Psoas muscle (tissue), 8 donors: ENCODE data around the gene SLC47A2. TPM values are rescaled to one million over a fixed set of nuclear protein-coding genes. Genes with fewer than 3 reads are reported as not detected.
"Not testable (repeated sequence)": the region's sequence is repeated elsewhere in the genome, so short reads cannot be mapped to it uniquely, and the experiment has no call there.

Source experiments
- ATAC-seq, 4 donors: fragments of 200-7000 bp; cut with Tn5 transposase; one replicate each; pipeline ENCODE4 v1.9.1; 2020; ENCODE audit warnings: moderate library complexity in 3 of 4, mild to moderate bottlenecking in 2 of 4
- DNase-seq, 2 donors: peaks; one replicate each; pipeline ENCODE4 v3.0.0-alpha.2; 2020
- H3K27ac ChIP-seq: fragments of 200-600 bp; one replicate; pipeline ENCODE4 v1.8.0; 2022
- H3K27me3 ChIP-seq, 3 donors: fragments of 200-600 bp in 1 of 3; one replicate each; pipeline versions ENCODE4 v1.6.1 to v1.8.0; 2013 to 2022; ENCODE audit warnings: low read length in 2 of 3, mild to moderate bottlenecking in 2 of 3, moderate library complexity in 1 of 3; ENCODE audit not compliant: insufficient read depth in 3 of 3
- H3K36me3 ChIP-seq, 2 donors: fragments of 200-600 bp in 1 of 2; one replicate each; pipeline versions ENCODE4 v1.6.1 to v1.8.0; 2013 to 2022; ENCODE audit warnings: low read depth in 1 of 2, mild to moderate bottlenecking in 1 of 2, moderate library complexity in 1 of 2; ENCODE audit not compliant: insufficient read depth in 1 of 2
- H3K4me1 ChIP-seq: fragments of 200-600 bp; one replicate; pipeline ENCODE4 v1.8.0; 2022
- H3K4me3 ChIP-seq: fragments of 200-600 bp; one replicate; pipeline ENCODE4 v1.8.0; 2022; ENCODE audit warnings: mild to moderate bottlenecking
- H3K9me3 ChIP-seq: fragments of 200-600 bp; one replicate; pipeline ENCODE4 v1.8.0; 2022
- WGBS, 3 donors: extraction: QIAGEN DNeasy Blood & Tissue Kit; methylation state at CpG; one replicate each; pipeline versions ENCODE4 v1.1.6 to v1.1.7; 2013; 5-methylcytosine and 5-hydroxymethylcytosine counted together
- intact Hi-C, 2 donors: fragments of 100-400 bp; cut with DNase I; formaldehyde crosslinking; loops; one replicate each; pipeline versions ENCODE4 v1.11.0 to v1.14.2; 2022
- long read RNA-seq, 2 donors: library from polyadenylated mRNA; unstranded; transcript quantifications; one replicate each; pipeline ENCODE4 v2.0.0, GENCODE V29; 2021
- polyA plus RNA-seq, 3 donors: library from polyadenylated mRNA; stranded (reverse); fragments of 200-250 nt; gene quantifications; one replicate each; pipeline ENCODE4 v1.2.3, GENCODE V29; 2013
- total RNA-seq, 4 donors: library from RNA; stranded (reverse); fragmentation: NEBNext Ultra II Directional in 2 of 4; extraction: Animal tissue kit (Norgen Biotek cat#: 25700) in 2 of 4; gene quantifications; one replicate each; pipeline versions ENCODE4 v1.2.1 to v1.2.4, GENCODE V29; 2021 to 2023
- TF ChIP-seq, protein P1 (sequence below): fragments of 200-600 bp; IDR thresholded peaks from one replicate; pipeline ENCODE4 v1.8.0; 2022; ENCODE audit warnings: antibody characterized with exemption
- donor health status: healthy with polysubstance abuse.
- donor health status: DM: no; HTN: no; CAD: no; lungs with moderate emphysema.
- donor health status: Bipolar disorder and iron deficiency.
- donor health status: healthy.
- donor health status: DM: yes; HTN: yes; CAD: no.
- donor health status: DM: no; HTN: no; CAD: no.
- donor health status: DM: no; HTN: no; CAD: no.
- donor health status: DM: yes; HTN: yes; CAD: no.

SLC47A2 gene, protein sequence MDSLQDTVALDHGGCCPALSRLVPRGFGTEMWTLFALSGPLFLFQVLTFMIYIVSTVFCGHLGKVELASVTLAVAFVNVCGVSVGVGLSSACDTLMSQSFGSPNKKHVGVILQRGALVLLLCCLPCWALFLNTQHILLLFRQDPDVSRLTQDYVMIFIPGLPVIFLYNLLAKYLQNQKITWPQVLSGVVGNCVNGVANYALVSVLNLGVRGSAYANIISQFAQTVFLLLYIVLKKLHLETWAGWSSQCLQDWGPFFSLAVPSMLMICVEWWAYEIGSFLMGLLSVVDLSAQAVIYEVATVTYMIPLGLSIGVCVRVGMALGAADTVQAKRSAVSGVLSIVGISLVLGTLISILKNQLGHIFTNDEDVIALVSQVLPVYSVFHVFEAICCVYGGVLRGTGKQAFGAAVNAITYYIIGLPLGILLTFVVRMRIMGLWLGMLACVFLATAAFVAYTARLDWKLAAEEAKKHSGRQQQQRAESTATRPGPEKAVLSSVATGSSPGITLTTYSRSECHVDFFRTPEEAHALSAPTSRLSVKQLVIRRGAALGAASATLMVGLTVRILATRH
- total RNA-seq, result 1 to 10 TPM in 1 of 4 donors, not detected in 3; 1.1 TPM
- polyA plus RNA-seq, result under 1 TPM; 0.01 to 0.08 (median 0.03) TPM
- long read RNA-seq, donor 1, partial matches to known transcripts, result 0 of 6 reads
- long read RNA-seq, donor 1, other reads (novel, unspliced or antisense), result 5 of 6 reads
- long read RNA-seq, donor 2, result 0 reads

DNA sequence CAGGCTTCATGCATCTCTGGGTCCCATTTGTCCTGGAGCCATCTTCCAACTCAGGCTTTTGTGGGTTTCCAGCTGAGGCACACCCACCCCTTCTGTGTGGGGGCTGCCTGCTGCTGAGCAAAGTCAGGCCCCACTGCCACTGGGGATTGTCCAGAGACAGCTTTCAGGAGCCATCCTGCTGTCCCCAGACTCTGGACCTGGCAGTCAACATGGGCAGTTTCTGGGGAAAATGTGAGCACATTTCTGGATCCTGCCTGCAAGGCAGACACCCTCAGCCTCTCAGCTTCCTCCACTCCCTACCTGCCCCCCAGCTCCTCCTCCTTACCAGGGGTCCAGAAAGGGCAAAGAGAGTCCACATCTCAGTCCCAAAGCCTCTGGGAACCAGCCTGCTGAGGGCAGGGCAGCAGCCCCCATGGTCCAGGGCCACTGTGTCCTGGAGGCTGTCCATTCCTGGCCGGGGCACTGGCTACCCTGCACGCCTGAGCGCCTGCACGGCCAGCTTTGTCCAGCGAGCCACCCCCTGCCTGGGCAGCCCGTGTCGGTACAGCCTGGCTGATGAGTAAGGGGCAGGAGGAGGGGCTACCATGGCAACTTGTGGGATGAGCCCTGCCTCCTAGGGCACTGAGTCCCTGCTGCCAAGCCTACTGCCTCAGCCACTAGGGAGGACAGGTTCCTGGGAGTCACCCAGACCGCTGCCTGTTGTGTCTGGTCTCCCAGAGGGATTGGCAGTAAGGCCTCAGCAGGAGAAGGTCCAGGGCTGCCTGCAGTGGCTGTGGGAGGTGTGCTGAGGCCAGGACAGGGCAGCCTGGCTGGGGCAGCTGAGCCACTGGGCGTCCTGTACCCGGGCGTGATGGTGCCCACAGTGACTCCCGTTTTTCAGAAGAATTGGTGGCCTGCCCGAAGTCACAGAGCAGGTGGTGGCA lies at the start of gene SLC47A2:
TSS of gene SLC47A2 (minus strand) at position 477 of the 923 bp plus-strand sequence. CDS start at position 448, 29 bp downstream.
- Histone ChIP-seq H3K27me3 (no peaks in the 10 kb centered on the region), H3K9me3 (no peaks in the 10 kb centered on the region), H3K4me3 (no peak within 1 kb of the TSS), H3K4me1 (peaks cover 3% of the 10 kb centered on the region), H3K36me3 (no peaks in the 10 kb centered on the region), H3K27ac (no peak within 1 kb of the TSS)
- DNase-seq (no peak), ATAC-seq (peak; percentile 69 to 85 (median 78))
- TF ChIP-seq, protein P1, sequence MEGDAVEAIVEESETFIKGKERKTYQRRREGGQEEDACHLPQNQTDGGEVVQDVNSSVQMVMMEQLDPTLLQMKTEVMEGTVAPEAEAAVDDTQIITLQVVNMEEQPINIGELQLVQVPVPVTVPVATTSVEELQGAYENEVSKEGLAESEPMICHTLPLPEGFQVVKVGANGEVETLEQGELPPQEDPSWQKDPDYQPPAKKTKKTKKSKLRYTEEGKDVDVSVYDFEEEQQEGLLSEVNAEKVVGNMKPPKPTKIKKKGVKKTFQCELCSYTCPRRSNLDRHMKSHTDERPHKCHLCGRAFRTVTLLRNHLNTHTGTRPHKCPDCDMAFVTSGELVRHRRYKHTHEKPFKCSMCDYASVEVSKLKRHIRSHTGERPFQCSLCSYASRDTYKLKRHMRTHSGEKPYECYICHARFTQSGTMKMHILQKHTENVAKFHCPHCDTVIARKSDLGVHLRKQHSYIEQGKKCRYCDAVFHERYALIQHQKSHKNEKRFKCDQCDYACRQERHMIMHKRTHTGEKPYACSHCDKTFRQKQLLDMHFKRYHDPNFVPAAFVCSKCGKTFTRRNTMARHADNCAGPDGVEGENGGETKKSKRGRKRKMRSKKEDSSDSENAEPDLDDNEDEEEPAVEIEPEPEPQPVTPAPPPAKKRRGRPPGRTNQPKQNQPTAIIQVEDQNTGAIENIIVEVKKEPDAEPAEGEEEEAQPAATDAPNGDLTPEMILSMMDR, result no peak
- WGBS, 3 donors, result 30 to 41% (median 30%) methylated on average over 13 of the region's 13 CpGs
- intact Hi-C loops, result no loop called here

DNA sequence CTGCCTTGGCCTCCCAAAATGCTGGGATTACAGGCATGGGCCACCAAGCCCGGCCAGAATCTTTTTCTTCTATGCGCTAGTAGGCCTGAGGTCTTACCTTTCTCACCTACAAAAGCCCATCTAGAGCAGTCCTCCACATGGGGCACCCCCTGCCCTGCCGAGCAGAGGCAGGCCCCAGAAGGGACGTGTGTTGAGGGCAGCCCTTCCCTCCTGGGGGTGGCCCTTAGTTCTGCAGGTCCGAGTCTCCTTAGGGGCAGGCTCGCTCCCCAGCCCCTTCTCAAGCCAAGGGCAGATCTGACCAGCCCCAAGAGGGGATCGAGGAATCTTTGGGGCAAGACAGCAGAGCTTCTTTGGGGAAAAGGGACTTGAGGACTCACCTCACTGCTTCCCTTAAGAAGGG lies 49.6 kb upstream of the SLC47A2 start:
- Histone ChIP-seq H3K36me3 (peaks cover 0 to 6% of the 10 kb centered on the region in 2 donors), H3K4me1 (no peaks in the 10 kb centered on the region), H3K27me3 (no peaks in the 10 kb centered on the region), H3K9me3 (no peaks in the 10 kb centered on the region), H3K27ac (no peak overlapping the region), H3K4me3 (no peak overlapping the region)
- TF ChIP-seq, protein P1, result no peak
- ATAC-seq (peak in 3 of 4 donors; percentile 2 to 19 (median 10)), DNase-seq (no peak)
- intact Hi-C loops, result loop anchor here (2.0 to 10.0 kb wide), 3 partner anchors 119 to 403 kb away; partner anchors contain the start of genes B9D1 (in 2 of the 2) and ALDH3A2 (in 1 of the 2)
- WGBS, 3 donors, result 72 to 77% (median 74%) methylated on average over 7 of the region's 7 CpGs

DNA sequence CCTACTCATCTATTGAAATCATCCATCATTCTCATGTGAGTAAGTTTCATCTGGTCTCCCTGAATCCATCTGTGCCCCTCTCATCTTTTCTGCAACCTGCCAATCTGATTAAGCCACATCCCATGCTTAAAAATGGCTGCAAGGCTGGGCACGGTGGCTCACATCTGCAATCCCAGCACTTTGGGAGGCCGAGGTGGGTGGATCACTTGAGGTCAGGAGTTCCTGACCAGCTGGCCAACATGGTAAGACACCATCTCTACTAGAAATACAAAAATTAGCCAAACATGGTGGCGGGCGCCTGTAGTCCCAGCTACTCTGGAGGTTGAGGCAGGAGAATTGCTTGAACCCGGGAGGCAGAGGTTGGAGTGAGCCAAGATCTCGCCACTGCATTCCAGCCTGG lies 47.6 kb upstream of the SLC47A2 start:
- WGBS, 3 donors, result 93 to 97% (median 94%) methylated on average over 6 of the region's 6 CpGs
- not testable (repeated sequence) for ATAC-seq, H3K9me3 ChIP-seq, H3K36me3 ChIP-seq, H3K4me1 ChIP-seq, H3K27me3 ChIP-seq, DNase-seq, H3K4me3 ChIP-seq, H3K27ac ChIP-seq
- intact Hi-C loops, result loop anchor here (5.0 to 10.0 kb wide), 3 partner anchors 232 to 399 kb away; partner anchors contain the start of genes B9D1 (in 1 of the 2) and SLC47A1 (in 1 of the 2)

DNA sequence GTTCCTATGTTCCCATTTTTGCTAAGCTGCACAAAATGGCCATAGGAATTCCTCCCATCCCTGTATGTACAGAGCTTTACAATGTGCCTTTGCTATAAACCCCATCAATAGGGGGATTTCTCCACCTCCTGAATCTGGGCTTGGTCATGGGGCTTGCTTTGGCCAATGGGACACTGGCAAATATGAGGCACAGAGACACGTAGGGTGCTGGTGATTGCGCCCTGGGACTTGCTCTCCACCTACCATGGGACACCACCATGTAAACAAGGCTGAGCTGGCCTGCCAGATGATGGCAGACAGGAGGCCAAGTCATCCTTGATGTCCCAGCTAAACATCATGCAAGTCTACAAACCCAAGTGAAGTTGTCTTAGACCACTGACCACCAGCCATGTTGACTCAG lies 47.0 kb upstream of the SLC47A2 start:
- Histone ChIP-seq H3K4me1 (no peaks in the 10 kb centered on the region), H3K36me3 (no peaks in the 10 kb centered on the region), H3K27ac (no peak overlapping the region), H3K27me3 (no peaks in the 10 kb centered on the region), H3K9me3 (no peaks in the 10 kb centered on the region), H3K4me3 (no peak overlapping the region)
- 97 to 100% (median 97%) methylated on average over 2 of the region's 2 CpGs for WGBS, 3 donors
- DNase-seq (no peak), ATAC-seq (no peak)
- TF ChIP-seq, protein P1, result no peak
- intact Hi-C loops, result loop anchor here (5.0 to 10.0 kb wide), 3 partner anchors 231 to 399 kb away; partner anchors contain the start of genes B9D1 (in 1 of the 2) and SLC47A1 (in 1 of the 2)
